ENCODE measurements around the gene ISLR. TPM values are rescaled to one million over a fixed set of nuclear protein-coding genes. Genes with fewer than 3 reads are reported as not detected.

Gene ISLR
- total and polyA plus RNA-seq, 2 of the 8 experiments (the other 6 are each of a cell fraction or from before 2014, with no cell fraction given): 0.29 to 0.35 TPM

GRCh38 chr15:74211656-74212055 is 38.1 kb downstream of the ISLR start (continued):
- TF ChIP-seq CHD7 (IDR thresholded peaks at IDR 0.05; ENCODE audit: insufficient replicate concordance, low read length): no peak

Data from H1 (cell line).